ENCODE data around the gene KIF5C. TPM values are rescaled to one million over a fixed set of nuclear protein-coding genes. Genes with fewer than 3 reads are reported as not detected.

Gene KIF5C
- total and polyA plus RNA-seq, 2 of the 13 experiments (the other 11 are each of a cell fraction or from before 2014, with no cell fraction given): 0.15 to 0.20 TPM

DNA sequence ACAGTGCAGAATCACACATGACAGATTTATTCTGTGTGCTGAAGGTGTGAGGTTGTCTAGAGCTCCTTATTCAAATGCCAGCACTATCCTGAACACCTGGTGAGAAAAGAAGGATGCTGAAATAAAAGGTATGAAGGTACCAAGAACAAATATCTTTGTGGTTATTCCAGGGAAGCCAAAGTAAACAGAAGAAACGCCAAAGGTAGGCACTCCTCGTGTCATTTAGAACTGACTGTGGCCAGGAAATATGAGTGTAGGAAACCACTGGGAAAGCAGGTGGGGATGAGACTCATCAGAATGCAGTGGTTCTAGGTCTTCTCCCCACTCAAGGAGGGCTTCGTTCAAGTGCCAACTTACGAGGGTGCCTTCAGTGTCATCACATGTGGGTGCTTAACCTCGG is 80.8 kb downstream of the KIF5C start:
- under 1% methylated on average over 5 of the region's 5 CpGs for WGBS (ENCODE audit: low lambda C conversion rate)
- POLR2A ChIA-PET: no interaction called here
- Histone ChIP-seq H3K27ac (ENCODE audit: extremely low read length, insufficient read depth, low read length) (no peak overlapping the region), H3K27me3 (ENCODE audit: control insufficient read depth in 1 of 2, insufficient read depth in 2 of 2, low read length in 2 of 2) (no peaks in the 10 kb centered on the region; a peak in 1 of 5 replicates), H3K36me3 (replicated peaks in 1 of 2; ENCODE audit: control insufficient read depth in 1 of 2, insufficient read depth in 2 of 2, low read length in 2 of 2) (no peaks in the 10 kb centered on the region), H3K4me2 (ENCODE audit: low read depth, low read length) (no peak overlapping the region), H3K79me2 (ENCODE audit: insufficient read depth, low read length) (no peaks in the 10 kb centered on the region), H3K9ac (ENCODE audit: insufficient read depth, low read depth, low read length) (no peak overlapping the region), H3K4me3 (replicated peaks in 1 of 3; ENCODE audit: insufficient read depth in 1 of 3, low read depth in 2 of 3, low read length in 3 of 3) (no peak overlapping the region), H4K20me1 (ENCODE audit: insufficient read depth, low read length) (no peaks in the 10 kb centered on the region), H3K4me1 (ENCODE audit: insufficient read depth, low read length) (no peaks in the 10 kb centered on the region), H2AFZ (ENCODE audit: low read length) (no peak overlapping the region), H3K9me3 (ENCODE audit: low read length) (no peaks in the 10 kb centered on the region)
- intact Hi-C loops (cut with micrococcal nuclease; ENCODE audit: unreplicated experiment) (no loop called here), in situ Hi-C loops (cut with HindIII; ENCODE audit: extremely low pct_ligation_motif_present, low pct_unique_long_range_greater_than_20kb) (no loop called here)
- ATAC-seq (no peak), FAIRE-seq (no peak), DNase-seq (ENCODE audit: low spot score) (no peak)
- no TSS peak for BruUV-seq (replicated peaks)
- no peak for TF ChIP-seq ZNF562 (CRISPR knock-in tag; IDR thresholded peaks at IDR 0.05; ENCODE audit: borderline replicate concordance)
- no peak for TF ChIP-seq RFXANK (CRISPR knock-in tag; IDR thresholded peaks at IDR 0.05)
- no peak for TF ChIP-seq KMT2A (CRISPR knock-in tag; IDR thresholded peaks at IDR 0.05)
- TF ChIP-seq ERF (CRISPR knock-in tag; IDR thresholded peaks at IDR 0.05): no peak
- no peak for TF ChIP-seq U2AF1 (optimal IDR thresholded peaks at IDR 0.05; ENCODE audit: low read depth, low read length)
- TF ChIP-seq ZMYM2 (CRISPR knock-in tag; IDR thresholded peaks at IDR 0.05): no peak
- TF ChIP-seq, protein P1, sequence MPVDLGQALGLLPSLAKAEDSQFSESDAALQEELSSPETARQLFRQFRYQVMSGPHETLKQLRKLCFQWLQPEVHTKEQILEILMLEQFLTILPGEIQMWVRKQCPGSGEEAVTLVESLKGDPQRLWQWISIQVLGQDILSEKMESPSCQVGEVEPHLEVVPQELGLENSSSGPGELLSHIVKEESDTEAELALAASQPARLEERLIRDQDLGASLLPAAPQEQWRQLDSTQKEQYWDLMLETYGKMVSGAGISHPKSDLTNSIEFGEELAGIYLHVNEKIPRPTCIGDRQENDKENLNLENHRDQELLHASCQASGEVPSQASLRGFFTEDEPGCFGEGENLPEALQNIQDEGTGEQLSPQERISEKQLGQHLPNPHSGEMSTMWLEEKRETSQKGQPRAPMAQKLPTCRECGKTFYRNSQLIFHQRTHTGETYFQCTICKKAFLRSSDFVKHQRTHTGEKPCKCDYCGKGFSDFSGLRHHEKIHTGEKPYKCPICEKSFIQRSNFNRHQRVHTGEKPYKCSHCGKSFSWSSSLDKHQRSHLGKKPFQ (CRISPR knock-in tag; IDR thresholded peaks at IDR 0.05; ENCODE audit: insufficient replicate concordance): no peak
- TF ChIP-seq, protein P2, sequence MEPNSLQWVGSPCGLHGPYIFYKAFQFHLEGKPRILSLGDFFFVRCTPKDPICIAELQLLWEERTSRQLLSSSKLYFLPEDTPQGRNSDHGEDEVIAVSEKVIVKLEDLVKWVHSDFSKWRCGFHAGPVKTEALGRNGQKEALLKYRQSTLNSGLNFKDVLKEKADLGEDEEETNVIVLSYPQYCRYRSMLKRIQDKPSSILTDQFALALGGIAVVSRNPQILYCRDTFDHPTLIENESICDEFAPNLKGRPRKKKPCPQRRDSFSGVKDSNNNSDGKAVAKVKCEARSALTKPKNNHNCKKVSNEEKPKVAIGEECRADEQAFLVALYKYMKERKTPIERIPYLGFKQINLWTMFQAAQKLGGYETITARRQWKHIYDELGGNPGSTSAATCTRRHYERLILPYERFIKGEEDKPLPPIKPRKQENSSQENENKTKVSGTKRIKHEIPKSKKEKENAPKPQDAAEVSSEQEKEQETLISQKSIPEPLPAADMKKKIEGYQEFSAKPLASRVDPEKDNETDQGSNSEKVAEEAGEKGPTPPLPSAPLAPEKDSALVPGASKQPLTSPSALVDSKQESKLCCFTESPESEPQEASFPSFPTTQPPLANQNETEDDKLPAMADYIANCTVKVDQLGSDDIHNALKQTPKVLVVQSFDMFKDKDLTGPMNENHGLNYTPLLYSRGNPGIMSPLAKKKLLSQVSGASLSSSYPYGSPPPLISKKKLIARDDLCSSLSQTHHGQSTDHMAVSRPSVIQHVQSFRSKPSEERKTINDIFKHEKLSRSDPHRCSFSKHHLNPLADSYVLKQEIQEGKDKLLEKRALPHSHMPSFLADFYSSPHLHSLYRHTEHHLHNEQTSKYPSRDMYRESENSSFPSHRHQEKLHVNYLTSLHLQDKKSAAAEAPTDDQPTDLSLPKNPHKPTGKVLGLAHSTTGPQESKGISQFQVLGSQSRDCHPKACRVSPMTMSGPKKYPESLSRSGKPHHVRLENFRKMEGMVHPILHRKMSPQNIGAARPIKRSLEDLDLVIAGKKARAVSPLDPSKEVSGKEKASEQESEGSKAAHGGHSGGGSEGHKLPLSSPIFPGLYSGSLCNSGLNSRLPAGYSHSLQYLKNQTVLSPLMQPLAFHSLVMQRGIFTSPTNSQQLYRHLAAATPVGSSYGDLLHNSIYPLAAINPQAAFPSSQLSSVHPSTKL (CRISPR knock-in tag; IDR thresholded peaks at IDR 0.05): no peak
- TF ChIP-seq, protein P3, sequence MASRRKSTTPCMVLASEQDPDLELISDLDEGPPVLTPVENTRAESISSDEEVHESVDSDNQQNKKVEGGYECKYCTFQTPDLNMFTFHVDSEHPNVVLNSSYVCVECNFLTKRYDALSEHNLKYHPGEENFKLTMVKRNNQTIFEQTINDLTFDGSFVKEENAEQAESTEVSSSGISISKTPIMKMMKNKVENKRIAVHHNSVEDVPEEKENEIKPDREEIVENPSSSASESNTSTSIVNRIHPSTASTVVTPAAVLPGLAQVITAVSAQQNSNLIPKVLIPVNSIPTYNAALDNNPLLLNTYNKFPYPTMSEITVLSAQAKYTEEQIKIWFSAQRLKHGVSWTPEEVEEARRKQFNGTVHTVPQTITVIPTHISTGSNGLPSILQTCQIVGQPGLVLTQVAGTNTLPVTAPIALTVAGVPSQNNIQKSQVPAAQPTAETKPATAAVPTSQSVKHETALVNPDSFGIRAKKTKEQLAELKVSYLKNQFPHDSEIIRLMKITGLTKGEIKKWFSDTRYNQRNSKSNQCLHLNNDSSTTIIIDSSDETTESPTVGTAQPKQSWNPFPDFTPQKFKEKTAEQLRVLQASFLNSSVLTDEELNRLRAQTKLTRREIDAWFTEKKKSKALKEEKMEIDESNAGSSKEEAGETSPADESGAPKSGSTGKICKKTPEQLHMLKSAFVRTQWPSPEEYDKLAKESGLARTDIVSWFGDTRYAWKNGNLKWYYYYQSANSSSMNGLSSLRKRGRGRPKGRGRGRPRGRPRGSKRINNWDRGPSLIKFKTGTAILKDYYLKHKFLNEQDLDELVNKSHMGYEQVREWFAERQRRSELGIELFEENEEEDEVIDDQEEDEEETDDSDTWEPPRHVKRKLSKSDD (CRISPR knock-in tag; IDR thresholded peaks at IDR 0.05; ENCODE audit: low read depth): no peak
- no peak for TF ChIP-seq FOXO1 (CRISPR knock-in tag; IDR thresholded peaks at IDR 0.05)
- CTCF ChIA-PET (ENCODE audit: low intra/inter-chr PET ratio, low total read pairs): no interaction called here
